GM12892 (cell line): ENCODE measurements around the gene MCCC1.

Experiments
- POLR2A ChIP-seq: IDR thresholded peaks from 2 replicates; pipeline ENCODE4 v1.6.1; 2011; ENCODE audit warnings: low read depth, low read length, control low read depth
- TAF1 ChIP-seq: IDR thresholded peaks from 2 replicates; pipeline ENCODE4 v1.6.1; 2011; ENCODE audit warnings: low read depth, mild to moderate bottlenecking, control low read depth, low read length, borderline replicate concordance

- TF ChIP-seq TAF1 (no peak), POLR2A (no peak)
Observed at GRCh38 chr3:183015185-183015584, 84.1 kb downstream of the MCCC1 start.
